SJCRH30 (cell line): ENCODE measurements around the gene RNF133. TPM values are rescaled to one million over a fixed set of nuclear protein-coding genes. Genes with fewer than 3 reads are reported as not detected.

Experiments
- DNase-seq, 2 experiments: peaks; one replicate each; pipeline ENCODE4 v3.0.0-alpha.2; 2015 to 2020
- H3K27ac ChIP-seq: fragments of 250-450 bp; sonication (Bioruptor Pico); 2 replicates; pipeline ENCODE4 v1.5.1; 2020; ENCODE audit warnings: mild to moderate bottlenecking, moderate library complexity
- H3K27me3 ChIP-seq: fragments of 250-450 bp; sonication (Bioruptor Pico); 2 replicates; pipeline ENCODE4 v1.5.1; 2020; ENCODE audit warnings: mild to moderate bottlenecking, moderate library complexity
- H3K36me3 ChIP-seq: fragments of 250-450 bp; sonication (Bioruptor Pico); 2 replicates; pipeline ENCODE4 v1.5.1; 2020; ENCODE audit warnings: mild to moderate bottlenecking, moderate library complexity
- H3K4me1 ChIP-seq: fragments of 250-450 bp; sonication (Bioruptor Pico); 2 replicates; pipeline ENCODE4 v1.5.1; 2020; ENCODE audit warnings: mild to moderate bottlenecking, moderate library complexity
- H3K4me3 ChIP-seq: fragments of 250-450 bp; sonication (Bioruptor Pico); 2 replicates; pipeline ENCODE4 v1.5.1; 2020; ENCODE audit warnings: mild to moderate bottlenecking, moderate library complexity
- H3K9me3 ChIP-seq: fragments of 250-450 bp; sonication (Bioruptor Pico); replicated peaks from 2 replicates; pipeline ENCODE4 v1.5.1; 2020; ENCODE audit warnings: mild to moderate bottlenecking, moderate library complexity
- total RNA-seq: library from RNA; depleted of rRNA; stranded (reverse); fragments of >200 nt; shearing (Covaris generic); gene quantifications from 2 replicates; pipeline ENCODE4 v1.2.3, GENCODE V29; 2014; rRNA removed

Gene RNF133, protein sequence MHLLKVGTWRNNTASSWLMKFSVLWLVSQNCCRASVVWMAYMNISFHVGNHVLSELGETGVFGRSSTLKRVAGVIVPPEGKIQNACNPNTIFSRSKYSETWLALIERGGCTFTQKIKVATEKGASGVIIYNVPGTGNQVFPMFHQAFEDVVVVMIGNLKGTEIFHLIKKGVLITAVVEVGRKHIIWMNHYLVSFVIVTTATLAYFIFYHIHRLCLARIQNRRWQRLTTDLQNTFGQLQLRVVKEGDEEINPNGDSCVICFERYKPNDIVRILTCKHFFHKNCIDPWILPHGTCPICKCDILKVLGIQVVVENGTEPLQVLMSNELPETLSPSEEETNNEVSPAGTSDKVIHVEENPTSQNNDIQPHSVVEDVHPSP
- total RNA-seq, result not detected in 2 replicates

DNA sequence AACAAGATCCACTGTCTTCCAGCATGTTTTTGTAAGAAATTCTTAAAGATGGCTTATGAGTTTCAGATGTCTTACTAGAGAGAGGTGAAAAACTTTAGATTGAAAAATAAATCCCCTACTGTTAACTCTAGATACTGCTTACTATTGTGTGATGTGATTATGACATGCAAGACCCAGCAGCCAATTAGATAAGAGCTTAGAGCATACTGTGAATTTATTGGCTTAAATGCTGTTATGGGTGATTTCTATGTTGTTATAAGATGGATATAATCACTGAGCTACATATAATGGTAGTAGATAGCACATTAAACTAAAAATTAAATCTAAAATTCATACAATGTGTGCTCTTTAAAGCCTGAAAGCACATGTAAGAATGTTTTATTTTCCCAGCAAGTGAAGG lies at the start of gene RNF133:
Gene RNF133, minus strand, starts transcription at position 101 of the 400 bp plus-strand sequence. CDS start 199 bp downstream, outside the sequence.
- DNase-seq, result no peak

GRCh38 chr7:122748195-122748594 lies 49.3 kb upstream of the RNF133 start:
- Histone ChIP-seq H3K4me1 (no peaks in the 10 kb centered on the region), H3K4me3 (no peak overlapping the region)

More for the DNA sequence above, at the start of gene RNF133:
- H3K36me3 ChIP-seq, result no peaks in the 10 kb centered on the region
- no peaks in the 10 kb centered on the region for H3K9me3 ChIP-seq
- no peak within 1 kb of the TSS for H3K27ac ChIP-seq
- no peak within 1 kb of the TSS for H3K4me3 ChIP-seq
- no peaks in the 10 kb centered on the region for H3K27me3 ChIP-seq
- H3K4me1 ChIP-seq, result no peaks in the 10 kb centered on the region

GRCh38 chr7:122746948-122747347 lies 48.0 kb upstream of the RNF133 start:
- no peak overlapping the region for H3K4me3 ChIP-seq
- no peaks in the 10 kb centered on the region for H3K4me1 ChIP-seq
- H3K9me3 ChIP-seq, result no peaks in the 10 kb centered on the region
- H3K27me3 ChIP-seq, result no peaks in the 10 kb centered on the region
- H3K27ac ChIP-seq, result no peak overlapping the region
- no peaks in the 10 kb centered on the region for H3K36me3 ChIP-seq
- no peak for DNase-seq

More at GRCh38 chr7:122748195-122748594, 49.3 kb upstream of the RNF133 start:
- Histone ChIP-seq H3K9me3 (no peaks in the 10 kb centered on the region), H3K36me3 (no peaks in the 10 kb centered on the region), H3K27me3 (no peaks in the 10 kb centered on the region; the same call in 1 of the 2 replicates), H3K27ac (no peak overlapping the region)
- no peak for DNase-seq

DNA sequence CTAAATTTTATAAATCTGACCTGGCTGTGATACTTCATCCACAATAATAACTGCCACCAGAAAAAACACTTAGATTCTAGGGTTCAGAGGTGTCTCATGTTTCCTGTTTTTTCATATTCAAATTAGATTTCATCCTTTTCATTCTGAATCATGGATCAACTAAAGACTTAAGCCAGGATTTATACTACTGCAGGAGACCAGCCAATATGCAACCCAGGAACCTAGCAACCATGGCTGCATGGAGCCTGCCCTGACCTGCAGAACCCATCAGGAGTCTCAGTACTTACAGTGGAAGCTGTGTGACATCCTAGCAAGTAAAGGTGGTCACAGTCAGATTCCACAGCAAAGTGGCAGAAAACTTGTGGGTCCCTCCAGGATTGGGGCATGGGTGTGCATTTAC lies 44.3 kb upstream of the RNF133 start:
- H3K4me1 ChIP-seq, result no peaks in the 10 kb centered on the region
- H3K36me3 ChIP-seq, result no peaks in the 10 kb centered on the region
- DNase-seq, result no peak
- H3K27me3 ChIP-seq, result no peaks in the 10 kb centered on the region
- no peaks in the 10 kb centered on the region for H3K9me3 ChIP-seq
- H3K27ac ChIP-seq, result no peak overlapping the region
- no peak overlapping the region for H3K4me3 ChIP-seq

- Histone ChIP-seq H3K27me3 (no peaks in the 10 kb centered on the region), H3K36me3 (no peaks in the 10 kb centered on the region), H3K4me3 (no peak overlapping the region), H3K9me3 (no peaks in the 10 kb centered on the region), H3K4me1 (no peaks in the 10 kb centered on the region), H3K27ac (no peak overlapping the region)
- no peak for DNase-seq
Measured at GRCh38 chr7:122738947-122739346, 40.0 kb upstream of the RNF133 start.

GRCh38 chr7:122736183-122736582 lies 37.3 kb upstream of the RNF133 start:
- Histone ChIP-seq H3K4me3 (no peak overlapping the region), H3K27me3 (no peaks in the 10 kb centered on the region), H3K9me3 (no peaks in the 10 kb centered on the region), H3K4me1 (no peaks in the 10 kb centered on the region), H3K27ac (no peak overlapping the region), H3K36me3 (no peaks in the 10 kb centered on the region)
- no peak for DNase-seq

DNA sequence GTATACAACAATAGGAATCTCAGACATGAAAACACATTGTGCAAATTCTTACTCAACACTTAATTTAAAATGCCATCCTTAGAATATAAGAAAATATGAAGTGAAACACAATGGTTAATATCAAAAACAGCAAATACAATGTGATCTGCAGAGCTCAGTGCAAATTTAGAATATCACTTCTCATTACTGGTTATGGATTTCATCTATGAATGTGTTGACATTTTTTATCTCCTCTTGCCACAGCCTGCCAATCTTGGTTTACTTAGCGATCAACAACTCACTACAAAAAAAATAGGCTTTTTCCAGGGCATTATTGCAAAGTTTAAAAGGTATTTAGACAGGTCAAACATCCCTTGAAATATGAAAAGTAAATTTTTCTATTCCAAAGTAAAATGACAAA lies 28.8 kb upstream of the RNF133 start:
- H3K4me3 ChIP-seq, result no peak overlapping the region
- no peaks in the 10 kb centered on the region for H3K4me1 ChIP-seq
- no peaks in the 10 kb centered on the region for H3K9me3 ChIP-seq
- H3K27me3 ChIP-seq, result no peaks in the 10 kb centered on the region
- H3K36me3 ChIP-seq, result no peaks in the 10 kb centered on the region
- no peak overlapping the region for H3K27ac ChIP-seq
- DNase-seq, result no peak

GRCh38 chr7:122727354-122727753 lies 28.4 kb upstream of the RNF133 start:
- Histone ChIP-seq H3K9me3 (no peaks in the 10 kb centered on the region), H3K27me3 (no peaks in the 10 kb centered on the region), H3K27ac (no peak overlapping the region), H3K4me3 (no peak overlapping the region), H3K4me1 (no peaks in the 10 kb centered on the region), H3K36me3 (no peaks in the 10 kb centered on the region)
- DNase-seq, result no peak

DNA sequence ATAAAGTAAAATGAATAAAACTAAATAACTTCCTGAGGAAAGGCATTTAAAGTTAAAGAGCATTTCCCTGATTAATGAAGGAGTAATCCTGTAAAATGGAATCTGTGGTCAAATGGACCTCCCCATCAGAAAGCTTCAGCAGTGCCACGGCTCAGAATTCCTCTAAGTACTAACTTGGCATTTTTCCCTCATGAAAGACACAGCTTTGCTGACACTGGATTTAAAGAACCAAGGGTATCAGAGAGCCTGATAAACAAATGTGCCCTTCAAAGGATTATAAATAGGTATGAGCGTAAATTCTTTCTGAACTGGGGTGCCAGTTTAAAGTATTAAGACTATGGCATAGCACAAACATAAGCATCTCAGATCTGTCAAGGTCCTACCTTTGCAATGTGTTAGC lies 28.0 kb upstream of the RNF133 start:
- H3K27ac ChIP-seq, result no peak overlapping the region
- no peaks in the 10 kb centered on the region for H3K9me3 ChIP-seq
- no peak overlapping the region for H3K4me3 ChIP-seq
- H3K27me3 ChIP-seq, result no peaks in the 10 kb centered on the region
- no peaks in the 10 kb centered on the region for H3K4me1 ChIP-seq
- no peak for DNase-seq
- no peaks in the 10 kb centered on the region for H3K36me3 ChIP-seq

DNA sequence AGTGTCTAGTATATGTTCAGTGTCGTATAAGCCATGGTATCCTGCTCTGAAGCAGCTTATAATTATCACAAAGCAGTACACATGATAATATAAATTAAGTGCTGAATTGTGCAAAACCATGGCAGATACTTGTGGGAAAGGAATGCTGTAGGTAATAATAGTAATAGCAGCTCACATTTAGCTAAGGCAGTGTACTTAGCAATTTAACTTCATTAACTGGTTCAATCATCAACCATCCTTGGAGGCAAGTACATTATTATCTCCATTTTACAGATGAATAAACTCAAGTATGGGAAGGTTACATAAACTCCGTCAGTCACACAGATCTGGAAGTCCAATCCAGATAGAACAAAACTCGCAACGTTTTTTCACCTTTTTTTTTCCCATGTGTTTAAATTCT lies 25.4 kb upstream of the RNF133 start:
- Histone ChIP-seq H3K27ac (no peak overlapping the region), H3K27me3 (no peaks in the 10 kb centered on the region; the same call in 1 of the 2 replicates)

DNA sequence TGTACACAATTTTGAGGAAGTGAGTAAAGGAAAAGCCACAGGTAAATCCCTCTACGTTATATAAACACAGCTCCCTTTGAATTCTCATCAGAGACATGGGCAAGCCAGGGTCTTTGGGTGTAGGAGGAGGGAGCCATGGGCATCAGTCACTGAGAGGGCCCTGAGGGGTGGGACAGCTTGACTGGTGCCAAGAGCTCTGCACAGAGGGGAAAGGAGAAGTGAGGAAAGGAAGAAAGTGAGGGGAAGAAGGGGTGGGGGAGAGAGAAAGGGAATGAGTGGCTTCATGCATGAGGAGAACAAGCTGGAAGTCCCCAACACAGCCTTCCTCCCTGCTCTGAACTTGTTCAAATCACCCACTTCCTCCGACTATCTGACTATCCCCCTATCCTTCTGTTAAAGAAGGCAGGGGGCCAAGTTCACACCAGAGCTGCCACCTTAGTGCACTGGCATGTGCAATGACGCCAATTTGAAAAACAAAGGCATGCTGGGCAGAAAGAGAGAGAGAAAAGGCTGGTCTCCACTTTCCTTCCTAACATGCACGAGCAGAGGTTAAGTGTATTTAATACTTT lies 20.2 kb upstream of the RNF133 start:
- Histone ChIP-seq H3K4me3 (no peak overlapping the region), H3K36me3 (no peaks in the 10 kb centered on the region), H3K27ac (no peak overlapping the region), H3K4me1 (no peaks in the 10 kb centered on the region), H3K9me3 (no peaks in the 10 kb centered on the region), H3K27me3 (no peaks in the 10 kb centered on the region; the same call in 1 of the 2 replicates)
- no peak for DNase-seq

More for the DNA sequence above, 25.4 kb upstream of the RNF133 start:
- DNase-seq, result no peak
- Histone ChIP-seq H3K4me3 (no peak overlapping the region), H3K9me3 (no peaks in the 10 kb centered on the region), H3K36me3 (no peaks in the 10 kb centered on the region), H3K4me1 (no peaks in the 10 kb centered on the region)

- Histone ChIP-seq H3K9me3 (no peaks in the 10 kb centered on the region), H3K4me1 (no peaks in the 10 kb centered on the region), H3K27me3 (no peaks in the 10 kb centered on the region; the same call in 1 of the 2 replicates), H3K27ac (no peak overlapping the region), H3K36me3 (no peaks in the 10 kb centered on the region), H3K4me3 (no peak overlapping the region)
- no peak for DNase-seq
Measured at GRCh38 chr7:122717356-122718089, 18.6 kb upstream of the RNF133 start.

GRCh38 chr7:122715183-122715582 lies 16.3 kb upstream of the RNF133 start:
- no peaks in the 10 kb centered on the region for H3K4me1 ChIP-seq
- no peak overlapping the region for H3K4me3 ChIP-seq
- H3K9me3 ChIP-seq, result no peaks in the 10 kb centered on the region
- H3K27me3 ChIP-seq, result no peaks in the 10 kb centered on the region; the same call in 1 of the 2 replicates
- no peak overlapping the region for H3K27ac ChIP-seq
- H3K36me3 ChIP-seq, result no peaks in the 10 kb centered on the region
- no peak for DNase-seq

- no peaks in the 10 kb centered on the region for H3K27me3 ChIP-seq
- H3K4me1 ChIP-seq, result no peaks in the 10 kb centered on the region
- no peaks in the 10 kb centered on the region for H3K36me3 ChIP-seq
- H3K9me3 ChIP-seq, result no peaks in the 10 kb centered on the region
- H3K27ac ChIP-seq, result no peak overlapping the region
- no peak overlapping the region for H3K4me3 ChIP-seq
- no peak for DNase-seq
Measured at GRCh38 chr7:122710916-122711315, 12.0 kb upstream of the RNF133 start.
